Measurements from ENCODE around the gene HAGH.
A peak's percentile ranks its signal among the peaks of the same experiment; 100 is the strongest.

HAGH gene

DNA sequence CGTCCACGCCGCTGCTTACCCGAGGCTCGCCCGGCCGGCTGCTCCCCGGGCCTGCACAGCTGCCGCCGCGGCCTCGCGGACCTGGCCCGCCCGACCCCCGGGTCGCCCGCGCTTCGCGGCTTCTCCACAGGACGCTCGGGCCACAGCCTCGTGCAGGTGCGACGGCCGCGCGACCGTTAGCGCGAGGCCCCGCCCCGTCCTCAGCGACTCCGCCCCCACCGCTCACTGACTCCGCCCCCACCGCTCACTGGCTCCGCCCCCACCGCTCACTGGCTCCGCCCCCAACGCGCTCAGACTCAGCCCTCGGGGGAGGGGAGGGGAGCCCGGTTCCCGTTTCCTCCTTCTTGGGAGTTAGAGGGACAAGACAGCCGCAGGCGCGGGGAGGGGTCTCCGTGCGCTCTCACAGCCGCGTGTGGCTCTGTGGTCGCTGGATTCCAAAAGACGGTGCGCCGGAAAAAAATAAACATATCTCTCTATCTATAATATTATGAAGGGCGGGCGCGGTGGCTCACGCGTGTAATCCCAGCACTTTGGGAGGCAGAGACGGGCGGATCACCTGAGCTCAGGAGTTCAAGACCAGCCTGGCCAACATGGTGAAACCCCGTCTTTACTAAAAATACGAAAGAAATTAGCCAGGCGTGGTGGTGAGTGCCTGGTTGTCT is 45.5 kb upstream of the HAGH start, which contains the start of gene MEIOB:
MEIOB (minus strand) TSS at position 191 of the 662 bp plus-strand sequence. CDS start 3,989 bp downstream, outside the sequence.
- H3K4me3 ChIP-seq (ENCODE audit: low read length): no peak within 1 kb of the TSS
- H3K4me1 ChIP-seq (ENCODE audit: low read length): 0 out of 2 replicates have a peak, but pooled peaks cover 3% of the 10 kb centered on the region
- H3K4me2 ChIP-seq (ENCODE audit: low read depth, low read length): no peak within 1 kb of the TSS
- H3K9me2 ChIP-seq (replicated peaks; ENCODE audit: insufficient read depth, low read length): no peaks in the 10 kb centered on the region
- no peaks in the 10 kb centered on the region for H3K79me2 ChIP-seq (ENCODE audit: low read length)
- TF ChIP-seq, protein P1, sequence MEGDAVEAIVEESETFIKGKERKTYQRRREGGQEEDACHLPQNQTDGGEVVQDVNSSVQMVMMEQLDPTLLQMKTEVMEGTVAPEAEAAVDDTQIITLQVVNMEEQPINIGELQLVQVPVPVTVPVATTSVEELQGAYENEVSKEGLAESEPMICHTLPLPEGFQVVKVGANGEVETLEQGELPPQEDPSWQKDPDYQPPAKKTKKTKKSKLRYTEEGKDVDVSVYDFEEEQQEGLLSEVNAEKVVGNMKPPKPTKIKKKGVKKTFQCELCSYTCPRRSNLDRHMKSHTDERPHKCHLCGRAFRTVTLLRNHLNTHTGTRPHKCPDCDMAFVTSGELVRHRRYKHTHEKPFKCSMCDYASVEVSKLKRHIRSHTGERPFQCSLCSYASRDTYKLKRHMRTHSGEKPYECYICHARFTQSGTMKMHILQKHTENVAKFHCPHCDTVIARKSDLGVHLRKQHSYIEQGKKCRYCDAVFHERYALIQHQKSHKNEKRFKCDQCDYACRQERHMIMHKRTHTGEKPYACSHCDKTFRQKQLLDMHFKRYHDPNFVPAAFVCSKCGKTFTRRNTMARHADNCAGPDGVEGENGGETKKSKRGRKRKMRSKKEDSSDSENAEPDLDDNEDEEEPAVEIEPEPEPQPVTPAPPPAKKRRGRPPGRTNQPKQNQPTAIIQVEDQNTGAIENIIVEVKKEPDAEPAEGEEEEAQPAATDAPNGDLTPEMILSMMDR (IDR thresholded peaks at IDR 0.05; ENCODE audit: low read length): no peak
- no peak for TF ChIP-seq EZH2phosphoT487 (IDR thresholded peaks at IDR 0.05; ENCODE audit: low read length)
- no peak for TF ChIP-seq EZH2 (optimal IDR thresholded peaks at IDR 0.05; ENCODE audit: low read depth, low read length)
- no peak within 1 kb of the TSS for H3K27ac ChIP-seq (ENCODE audit: low read length)
- H3K9me3 ChIP-seq (replicated peaks; ENCODE audit: insufficient read depth, low read length): no peaks in the 10 kb centered on the region
- no peak within 1 kb of the TSS for H2AFZ ChIP-seq (ENCODE audit: low read length)
- H3K27me3 ChIP-seq (replicated peaks; ENCODE audit: insufficient read depth, low read length): no peaks in the 10 kb centered on the region
- peaks cover 6% of the 10 kb centered on the region; the same call in 1 of the 2 replicates for H3F3A ChIP-seq (ENCODE audit: insufficient read depth, low read length)
- no peaks in the 10 kb centered on the region for H4K20me1 ChIP-seq (ENCODE audit: insufficient read depth, low read length)
- no peak within 1 kb of the TSS for H3K9ac ChIP-seq (ENCODE audit: low read length)
- DNase-seq: no peak
- H3K36me3 ChIP-seq (replicated peaks; ENCODE audit: insufficient read depth, low read length): no peaks in the 10 kb centered on the region

DNA sequence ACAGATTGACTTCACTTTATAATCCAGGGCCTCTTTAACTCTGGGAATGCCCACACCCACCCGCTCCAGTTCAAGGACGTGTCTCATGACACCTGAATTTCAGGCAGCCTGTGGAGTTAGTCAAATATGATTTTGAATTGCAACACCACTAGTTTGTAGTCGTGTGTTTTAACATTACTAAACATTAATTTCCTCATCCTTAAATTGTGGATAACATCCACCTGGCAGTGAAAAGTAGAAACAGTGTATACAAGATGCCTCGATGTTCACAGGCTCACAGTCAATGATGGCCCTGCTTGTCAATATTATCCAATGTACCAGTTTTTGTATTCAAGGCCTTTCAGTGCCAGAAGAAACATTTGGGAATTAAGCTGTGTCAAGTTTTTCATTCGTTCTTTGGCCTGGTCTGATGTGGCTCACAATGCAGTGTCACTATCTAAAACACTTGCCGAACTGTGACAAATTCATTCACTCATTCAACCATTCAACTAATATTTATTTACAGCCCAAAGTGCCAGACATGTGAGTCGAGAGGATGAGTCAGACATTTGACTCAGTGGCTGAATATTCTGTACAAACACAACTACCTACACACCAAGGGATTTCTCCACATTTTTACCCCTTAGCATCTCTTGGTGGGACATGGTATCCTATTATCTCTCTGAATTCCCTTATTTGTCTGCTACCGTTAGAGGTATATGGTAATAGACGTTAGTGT is 43.9 kb upstream of the HAGH start:
- H3K9me2 ChIP-seq (replicated peaks; ENCODE audit: insufficient read depth, low read length): no peaks in the 10 kb centered on the region
- H3K9me3 ChIP-seq (replicated peaks; ENCODE audit: insufficient read depth, low read length): no peaks in the 10 kb centered on the region
- no peaks in the 10 kb centered on the region for H3K27me3 ChIP-seq (replicated peaks; ENCODE audit: insufficient read depth, low read length)
- H3K9ac ChIP-seq (ENCODE audit: low read length): no peak overlapping the region
- no peaks in the 10 kb centered on the region for H3K79me2 ChIP-seq (ENCODE audit: low read length)
- no peak for DNase-seq
- H3K36me3 ChIP-seq (replicated peaks; ENCODE audit: insufficient read depth, low read length): no peaks in the 10 kb centered on the region
- peaks cover 10% of the 10 kb centered on the region for H3K4me1 ChIP-seq (ENCODE audit: low read length)
- no peaks in the 10 kb centered on the region for H4K20me1 ChIP-seq (ENCODE audit: insufficient read depth, low read length)
- no peaks in the 10 kb centered on the region; the same call in 1 of the 2 replicates for H3F3A ChIP-seq (ENCODE audit: insufficient read depth, low read length)
- no peak overlapping the region for H3K27ac ChIP-seq (ENCODE audit: low read length)
- H2AFZ ChIP-seq (ENCODE audit: low read length): no peak overlapping the region
- H3K4me2 ChIP-seq (ENCODE audit: low read depth, low read length): no peak overlapping the region
- H3K4me3 ChIP-seq (ENCODE audit: low read length): no peak overlapping the region
- no peak for TF ChIP-seq EZH2 (optimal IDR thresholded peaks at IDR 0.05; ENCODE audit: low read depth, low read length)
- TF ChIP-seq EZH2phosphoT487 (IDR thresholded peaks at IDR 0.05; ENCODE audit: low read length): no peak
- TF ChIP-seq, protein P1 (IDR thresholded peaks at IDR 0.05; ENCODE audit: low read length): no peak

DNA sequence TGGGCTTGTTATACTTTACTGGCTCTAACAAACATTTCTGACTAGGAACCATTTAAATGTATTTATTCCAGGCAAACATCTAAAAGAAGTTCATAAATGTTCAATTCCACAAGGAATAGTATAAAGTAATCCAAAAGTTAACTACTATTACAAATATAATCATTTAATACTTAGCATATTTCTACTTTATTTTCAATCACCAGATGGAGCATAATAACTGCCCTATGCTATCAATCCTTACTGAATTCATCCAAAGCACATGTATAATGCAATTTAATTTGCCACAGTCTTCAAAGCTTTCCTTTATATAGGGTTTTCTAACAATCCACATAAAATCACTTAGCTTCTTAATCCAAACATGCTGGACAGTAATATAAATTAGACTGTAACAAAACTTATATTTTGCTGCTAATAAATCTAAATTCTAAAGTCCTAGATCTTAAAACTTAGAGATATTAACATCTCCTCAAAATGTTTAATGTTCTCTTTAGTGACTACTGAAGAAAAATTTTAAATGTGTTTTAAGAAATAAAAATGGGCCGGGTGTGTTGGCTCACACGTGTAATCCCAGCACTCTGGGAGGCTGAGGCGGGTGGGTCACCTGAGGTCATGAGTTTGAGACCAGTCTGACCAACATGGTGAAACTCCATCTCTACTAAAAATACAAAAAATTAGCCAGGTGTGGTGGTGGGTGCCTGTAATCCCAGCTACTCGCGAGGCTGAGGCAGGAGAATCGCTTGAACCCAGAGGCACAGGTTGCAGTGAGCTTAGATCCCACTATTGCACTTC is 39.5 kb upstream of the HAGH start:
- Histone ChIP-seq H3K36me3 (replicated peaks; ENCODE audit: insufficient read depth, low read length) (no peaks in the 10 kb centered on the region), H3K9me2 (replicated peaks; ENCODE audit: insufficient read depth, low read length) (no peaks in the 10 kb centered on the region), H3K27ac (ENCODE audit: low read length) (no peak overlapping the region; the same call in 1 of the 2 replicates), H3K27me3 (replicated peaks; ENCODE audit: insufficient read depth, low read length) (no peaks in the 10 kb centered on the region), H3K4me3 (ENCODE audit: low read length) (no peak overlapping the region), H3K9me3 (replicated peaks; ENCODE audit: insufficient read depth, low read length) (no peaks in the 10 kb centered on the region), H3K9ac (ENCODE audit: low read length) (no peak overlapping the region), H2AFZ (ENCODE audit: low read length) (peak overlapping the region; percentile 43; the same call in 1 of the 2 replicates), H3K4me2 (ENCODE audit: low read depth, low read length) (peak overlapping the region; percentile 32; the same call in 1 of the 2 replicates), H3K79me2 (ENCODE audit: low read length) (no peaks in the 10 kb centered on the region), H4K20me1 (ENCODE audit: insufficient read depth, low read length) (no peaks in the 10 kb centered on the region), H3F3A (ENCODE audit: insufficient read depth, low read length) (no peaks in the 10 kb centered on the region; the same call in 1 of the 2 replicates), H3K4me1 (ENCODE audit: low read length) (peaks cover 14% of the 10 kb centered on the region)
- TF ChIP-seq, protein P1 (IDR thresholded peaks at IDR 0.05; ENCODE audit: low read length): 0 out of 2 replicates have a peak, but pooled peaks have one; percentile 8
- no peak for TF ChIP-seq EZH2phosphoT487 (IDR thresholded peaks at IDR 0.05; ENCODE audit: low read length)
- no peak for DNase-seq
